GM23248 (cell line): Measurements from ENCODE around the gene MCU. TPM values are rescaled to one million over a fixed set of nuclear protein-coding genes. Genes with fewer than 3 reads are reported as not detected.

Experiments used
- DNase-seq: peaks from one replicate; pipeline ENCODE4 v3.0.0-alpha.2; 2015
- H2AFZ ChIP-seq: fragments of 200-600 bp; sonication (generic); 2 replicates; pipeline ENCODE4 v1.6.1; 2016; ENCODE audit warnings: antibody characterized with exemption
- H3F3A ChIP-seq: fragments of 200-600 bp; sonication (generic); 2 replicates; pipeline ENCODE4 v1.6.1; 2016; ENCODE audit warnings: mild to moderate bottlenecking, antibody characterized with exemption, mixed run types; ENCODE audit not compliant: insufficient read depth
- H3K27ac ChIP-seq: fragments of 200-600 bp; sonication (generic); 2 replicates; pipeline ENCODE4 v1.5.1; 2016; ENCODE audit warnings: mild to moderate bottlenecking
- H3K27me3 ChIP-seq: fragments of 200-600 bp; sonication (generic); replicated peaks from 2 replicates; pipeline ENCODE4 v1.6.1; 2016; ENCODE audit warnings: mild to moderate bottlenecking; ENCODE audit not compliant: insufficient read depth
- H3K36me3 ChIP-seq: fragments of 200-600 bp; sonication (generic); 2 replicates; pipeline ENCODE4 v1.6.1; 2016; ENCODE audit warnings: low read depth, mild to moderate bottlenecking
- H3K4me1 ChIP-seq: fragments of 200-600 bp; sonication (generic); 2 replicates; pipeline ENCODE4 v1.6.1; 2016; ENCODE audit warnings: mild to moderate bottlenecking; ENCODE audit not compliant: insufficient read depth
- H3K4me2 ChIP-seq: fragments of 200-600 bp; sonication (generic); one replicate; pipeline ENCODE4 v1.6.1; 2016; ENCODE audit warnings: mild to moderate bottlenecking; ENCODE audit not compliant: unreplicated experiment
- H3K4me3 ChIP-seq: fragments of 200-600 bp; sonication (generic); 2 replicates; pipeline ENCODE4 v1.5.1; 2016; ENCODE audit warnings: mild to moderate bottlenecking
- H3K79me2 ChIP-seq: fragments of 200-600 bp; sonication (generic); 2 replicates; pipeline ENCODE4 v1.6.1; 2016; ENCODE audit warnings: mild to moderate bottlenecking; ENCODE audit not compliant: insufficient read depth
- H3K9ac ChIP-seq: fragments of 200-600 bp; sonication (generic); 2 replicates; pipeline ENCODE4 v1.6.1; 2016; ENCODE audit warnings: mild to moderate bottlenecking
- H3K9me2 ChIP-seq: fragments of 200-600 bp; sonication (generic); 2 replicates; pipeline ENCODE4 v1.6.1; 2016; ENCODE audit warnings: mixed run types, mild to moderate bottlenecking, moderate library complexity; ENCODE audit not compliant: insufficient read depth
- H3K9me3 ChIP-seq: fragments of 200-600 bp; sonication (generic); one replicate; pipeline ENCODE4 v1.6.1; 2017; ENCODE audit warnings: low read depth
- H4K20me1 ChIP-seq: fragments of 200-600 bp; sonication (generic); 2 replicates; pipeline ENCODE4 v1.6.0; 2016; ENCODE audit not compliant: insufficient read depth
- EZH2 ChIP-seq: fragments of 200-600 bp; sonication (generic); IDR thresholded peaks from 2 replicates; pipeline ENCODE4 v1.6.1; 2018; ENCODE audit warnings: antibody characterized with exemption, mild to moderate bottlenecking; ENCODE audit not compliant: insufficient read depth, poor library complexity, severe bottlenecking
- EZH2phosphoT487 ChIP-seq: fragments of 200-600 bp; sonication (generic); IDR thresholded peaks from 2 replicates; pipeline ENCODE4 v1.6.1; 2018; ENCODE audit warnings: antibody characterized with exemption, moderate library complexity, mild to moderate bottlenecking, low read depth; ENCODE audit not compliant: insufficient read depth
- WGBS, 2 experiments: methylation state at CpG; one replicate each; pipeline ENCODE4 v1.1.6; 2015 to 2017; ENCODE audit warnings: low lambda C conversion rate in 2 of 2, low coverage in 1 of 2; ENCODE audit errors: missing lambda C conversion rate in 2 of 2; 5-methylcytosine and 5-hydroxymethylcytosine counted together
- in situ Hi-C: fragments of 300-500 bp; cut with MboI; formaldehyde crosslinking; loops from 2 replicates; pipeline ENCODE4 v1.15.0; 2020
- polyA plus RNA-seq: library from polyadenylated mRNA; unstranded; fragments of >200 nt; fragmentation: Nextera tagmentation; extraction: Ambion mirVana; gene quantifications from 2 replicates; pipeline ENCODE4 v1.2.1, GENCODE V29; 2016
- total RNA-seq: library from RNA; depleted of rRNA; stranded (reverse); fragments of >200 nt; shearing (Covaris generic); gene quantifications from 2 replicates; pipeline ENCODE4 v1.2.3, GENCODE V29; 2014

MCU gene
- total and polyA plus RNA-seq, 2 experiments from 2014 or later: 29.5 to 30.9 TPM

GRCh38 chr10:72692744-72692993 lies 726 bp downstream of the MCU start:
- DNase-seq: no peak
- in situ Hi-C loops: no loop called here
- 1 to 3% methylated on average over 11 of the region's 11 CpGs for WGBS, 2 experiments

GRCh38 chr10:72692994-72693781 lies 1.2 kb downstream of the MCU start:
- H3K4me3 ChIP-seq: peak overlapping the region; percentile 92
- peak; percentile 46 for DNase-seq
- in situ Hi-C loops: no loop called here
- H3K4me2 ChIP-seq: peak overlapping the region; percentile 93
- H3K9me2 ChIP-seq: no peaks in the 10 kb centered on the region
- H3K9me3 ChIP-seq: no peaks in the 10 kb centered on the region
- H3K4me1 ChIP-seq: peaks cover 30% of the 10 kb centered on the region
- H3K27me3 ChIP-seq: no peaks in the 10 kb centered on the region
- H3F3A ChIP-seq: peaks cover 13% of the 10 kb centered on the region; the same call in 1 of the 2 replicates
- TF ChIP-seq EZH2phosphoT487 (no peak), EZH2 (no peak)
- H2AFZ ChIP-seq: peak overlapping the region; percentile 87
- H3K79me2 ChIP-seq: peaks cover 56% of the 10 kb centered on the region
- WGBS, 2 experiments: 3 to 5% methylated on average over 8 of the region's 8 CpGs
- peak overlapping the region; percentile 40 for H3K27ac ChIP-seq
- no peaks in the 10 kb centered on the region for H3K36me3 ChIP-seq
- peak overlapping the region; percentile 81 for H3K9ac ChIP-seq
- H4K20me1 ChIP-seq: peaks cover 5% of the 10 kb centered on the region; the same call in 1 of the 2 replicates

More at GRCh38 chr10:72692744-72692993, 726 bp downstream of the MCU start:
- Histone ChIP-seq H3K9me2 (no peaks in the 10 kb centered on the region), H4K20me1 (peaks cover 5% of the 10 kb centered on the region; the same call in 1 of the 2 replicates), H3K27ac (peak overlapping the region; percentile 40), H3K9me3 (no peaks in the 10 kb centered on the region), H3K9ac (peak overlapping the region; percentile 81), H3F3A (peaks cover 13% of the 10 kb centered on the region; the same call in 1 of the 2 replicates), H3K4me2 (peak overlapping the region; percentile 93), H2AFZ (peak overlapping the region; percentile 87), H3K4me3 (peak overlapping the region; percentile 92), H3K27me3 (no peaks in the 10 kb centered on the region), H3K36me3 (no peaks in the 10 kb centered on the region), H3K79me2 (peaks cover 51% of the 10 kb centered on the region), H3K4me1 (peaks cover 35% of the 10 kb centered on the region)
- TF ChIP-seq EZH2phosphoT487 (no peak), EZH2 (no peak)

GRCh38 chr10:72694476-72695369 lies 2.8 kb downstream of the MCU start:
- Histone ChIP-seq H3K36me3 (no peaks in the 10 kb centered on the region), H3K4me3 (peak overlapping the region; percentile 30; the same call in 1 of the 2 replicates), H3K4me1 (peaks cover 25% of the 10 kb centered on the region), H3F3A (peaks cover 13% of the 10 kb centered on the region; the same call in 1 of the 2 replicates), H3K9me3 (no peaks in the 10 kb centered on the region), H3K27me3 (no peaks in the 10 kb centered on the region), H3K4me2 (peak overlapping the region; percentile 93), H3K79me2 (peaks cover 72% of the 10 kb centered on the region), H3K9ac (peak overlapping the region; percentile 30; the same call in 1 of the 2 replicates), H4K20me1 (peaks cover 5% of the 10 kb centered on the region; the same call in 1 of the 2 replicates), H2AFZ (no peak overlapping the region), H3K9me2 (no peaks in the 10 kb centered on the region), H3K27ac (peak overlapping the region; percentile 24; the same call in 1 of the 2 replicates)
- 41 to 43% methylated on average over 6 of the region's 6 CpGs for WGBS, 2 experiments
- peak; percentile 66 for DNase-seq
- in situ Hi-C loops: no loop called here
- TF ChIP-seq EZH2 (no peak), EZH2phosphoT487 (no peak)

- Histone ChIP-seq H3K9me3 (no peaks in the 10 kb centered on the region), H3K27ac (peak overlapping the region; percentile 24; the same call in 1 of the 2 replicates), H3K4me2 (peak overlapping the region; percentile 93), H3K36me3 (no peaks in the 10 kb centered on the region), H3K9me2 (no peaks in the 10 kb centered on the region), H2AFZ (no peak overlapping the region), H3K27me3 (no peaks in the 10 kb centered on the region), H3K79me2 (peaks cover 80% of the 10 kb centered on the region), H4K20me1 (peaks cover 5% of the 10 kb centered on the region; the same call in 1 of the 2 replicates), H3K4me3 (0 out of 2 replicates have a peak overlapping the region, but pooled peaks have one; percentile 30), H3K4me1 (peaks cover 25% of the 10 kb centered on the region), H3K9ac (peak overlapping the region; percentile 30; the same call in 1 of the 2 replicates), H3F3A (peaks cover 13% of the 10 kb centered on the region; the same call in 1 of the 2 replicates)
- TF ChIP-seq EZH2 (no peak), EZH2phosphoT487 (no peak)
- DNase-seq: no peak
- WGBS, 2 experiments: 83 to 92% methylated on average over 3 of the region's 3 CpGs
- in situ Hi-C loops: no loop called here
Observed at GRCh38 chr10:72695496-72695895, 3.6 kb downstream of the MCU start.
